Measurements from ENCODE around the gene CNTNAP5. TPM values are rescaled to one million over a fixed set of nuclear protein-coding genes. Genes with fewer than 3 reads are reported as not detected.

The CNTNAP5 gene
- total RNA-seq, 1 donor: not detected

- H3K27me3 ChIP-seq (ENCODE audit: insufficient read depth, low read length): no peaks in the 10 kb centered on the region
- H3K9me3 ChIP-seq (ENCODE audit: low read depth, low read length): peaks cover under 1% of the 10 kb centered on the region
- H3K4me1 ChIP-seq (ENCODE audit: insufficient read depth, low read length): no peaks in the 10 kb centered on the region
- H3K4me3 ChIP-seq (ENCODE audit: low read length): no peak overlapping the region
Observed at GRCh38 chr2:124661558-124661957, 636.5 kb downstream of the CNTNAP5 start.

- Histone ChIP-seq H3K4me3 (ENCODE audit: low read length) (no peak overlapping the region), H3K9me3 (ENCODE audit: low read depth, low read length) (no peaks in the 10 kb centered on the region), H3K4me1 (ENCODE audit: insufficient read depth, low read length) (no peaks in the 10 kb centered on the region), H3K27me3 (ENCODE audit: insufficient read depth, low read length) (no peaks in the 10 kb centered on the region)
Observed at GRCh38 chr2:124662946-124663644, 638.0 kb downstream of the CNTNAP5 start.

GRCh38 chr2:124663645-124663997, 638.5 kb downstream of the CNTNAP5 start:
- Histone ChIP-seq H3K4me3 (ENCODE audit: low read length) (no peak overlapping the region), H3K4me1 (ENCODE audit: insufficient read depth, low read length) (no peaks in the 10 kb centered on the region), H3K27me3 (ENCODE audit: insufficient read depth, low read length) (no peaks in the 10 kb centered on the region), H3K9me3 (ENCODE audit: low read depth, low read length) (no peaks in the 10 kb centered on the region)

- Histone ChIP-seq H3K9me3 (ENCODE audit: low read depth, low read length) (no peaks in the 10 kb centered on the region), H3K27me3 (ENCODE audit: insufficient read depth, low read length) (no peaks in the 10 kb centered on the region), H3K4me1 (ENCODE audit: insufficient read depth, low read length) (no peaks in the 10 kb centered on the region), H3K4me3 (ENCODE audit: low read length) (no peak overlapping the region)
Observed at GRCh38 chr2:124664363-124664762, 639.3 kb downstream of the CNTNAP5 start.

- no peaks in the 10 kb centered on the region for H3K4me1 ChIP-seq (ENCODE audit: insufficient read depth, low read length)
- H3K4me3 ChIP-seq (ENCODE audit: low read length): no peak overlapping the region
- H3K9me3 ChIP-seq (ENCODE audit: low read depth, low read length): no peaks in the 10 kb centered on the region
- H3K27me3 ChIP-seq (ENCODE audit: insufficient read depth, low read length): no peaks in the 10 kb centered on the region
Observed at GRCh38 chr2:124666976-124667375, 641.9 kb downstream of the CNTNAP5 start.

- Histone ChIP-seq H3K9me3 (ENCODE audit: low read depth, low read length) (no peaks in the 10 kb centered on the region), H3K27me3 (ENCODE audit: insufficient read depth, low read length) (no peaks in the 10 kb centered on the region), H3K4me1 (ENCODE audit: insufficient read depth, low read length) (no peaks in the 10 kb centered on the region), H3K4me3 (ENCODE audit: low read length) (no peak overlapping the region)
Observed at GRCh38 chr2:124668161-124668560, 643.1 kb downstream of the CNTNAP5 start.

GRCh38 chr2:124670187-124670586, 645.1 kb downstream of the CNTNAP5 start:
- no peaks in the 10 kb centered on the region for H3K27me3 ChIP-seq (ENCODE audit: insufficient read depth, low read length)
- H3K9me3 ChIP-seq (ENCODE audit: low read depth, low read length): no peaks in the 10 kb centered on the region
- H3K4me3 ChIP-seq (ENCODE audit: low read length): no peak overlapping the region
- H3K4me1 ChIP-seq (ENCODE audit: insufficient read depth, low read length): no peaks in the 10 kb centered on the region

- Histone ChIP-seq H3K9me3 (ENCODE audit: low read depth, low read length) (no peaks in the 10 kb centered on the region), H3K4me1 (ENCODE audit: insufficient read depth, low read length) (no peaks in the 10 kb centered on the region), H3K4me3 (ENCODE audit: low read length) (no peak overlapping the region)
Observed at GRCh38 chr2:124678043-124678442, 653.0 kb downstream of the CNTNAP5 start.

GRCh38 chr2:124683536-124684428, 658.7 kb downstream of the CNTNAP5 start:
- no peaks in the 10 kb centered on the region for H3K27me3 ChIP-seq (ENCODE audit: insufficient read depth, low read length)
- H3K4me1 ChIP-seq (ENCODE audit: insufficient read depth, low read length): no peaks in the 10 kb centered on the region
- H3K4me3 ChIP-seq (ENCODE audit: low read length): no peak overlapping the region
- H3K9me3 ChIP-seq (ENCODE audit: low read depth, low read length): no peaks in the 10 kb centered on the region

More at GRCh38 chr2:124678043-124678442, 653.0 kb downstream of the CNTNAP5 start:
- H3K27me3 ChIP-seq (ENCODE audit: insufficient read depth, low read length): no peaks in the 10 kb centered on the region

GRCh38 chr2:124689348-124689747, 664.3 kb downstream of the CNTNAP5 start:
- Histone ChIP-seq H3K27me3 (ENCODE audit: insufficient read depth, low read length) (no peaks in the 10 kb centered on the region), H3K4me1 (ENCODE audit: insufficient read depth, low read length) (no peaks in the 10 kb centered on the region), H3K9me3 (ENCODE audit: low read depth, low read length) (no peaks in the 10 kb centered on the region), H3K4me3 (ENCODE audit: low read length) (no peak overlapping the region)

- Histone ChIP-seq H3K4me3 (ENCODE audit: low read length) (no peak overlapping the region), H3K4me1 (ENCODE audit: insufficient read depth, low read length) (no peaks in the 10 kb centered on the region), H3K27me3 (ENCODE audit: insufficient read depth, low read length) (no peaks in the 10 kb centered on the region), H3K9me3 (ENCODE audit: low read depth, low read length) (no peaks in the 10 kb centered on the region)
Observed at GRCh38 chr2:124692216-124692615, 667.1 kb downstream of the CNTNAP5 start.

- Histone ChIP-seq H3K9me3 (ENCODE audit: low read depth, low read length) (no peaks in the 10 kb centered on the region), H3K4me3 (ENCODE audit: low read length) (no peak overlapping the region), H3K4me1 (ENCODE audit: insufficient read depth, low read length) (no peaks in the 10 kb centered on the region), H3K27me3 (ENCODE audit: insufficient read depth, low read length) (no peaks in the 10 kb centered on the region)
Observed at GRCh38 chr2:124692707-124693106, 667.6 kb downstream of the CNTNAP5 start.

GRCh38 chr2:124693156-124693555, 668.1 kb downstream of the CNTNAP5 start:
- no peak overlapping the region for H3K4me3 ChIP-seq (ENCODE audit: low read length)
- no peaks in the 10 kb centered on the region for H3K9me3 ChIP-seq (ENCODE audit: low read depth, low read length)
- H3K4me1 ChIP-seq (ENCODE audit: insufficient read depth, low read length): no peaks in the 10 kb centered on the region
- no peaks in the 10 kb centered on the region for H3K27me3 ChIP-seq (ENCODE audit: insufficient read depth, low read length)

- H3K27me3 ChIP-seq (ENCODE audit: insufficient read depth, low read length): no peaks in the 10 kb centered on the region
- no peaks in the 10 kb centered on the region for H3K4me1 ChIP-seq (ENCODE audit: insufficient read depth, low read length)
- no peak overlapping the region for H3K4me3 ChIP-seq (ENCODE audit: low read length)
- H3K9me3 ChIP-seq (ENCODE audit: low read depth, low read length): no peaks in the 10 kb centered on the region
Observed at GRCh38 chr2:124698979-124699565, 674.0 kb downstream of the CNTNAP5 start.

- Histone ChIP-seq H3K9me3 (ENCODE audit: low read depth, low read length) (no peaks in the 10 kb centered on the region), H3K4me1 (ENCODE audit: insufficient read depth, low read length) (no peaks in the 10 kb centered on the region), H3K27me3 (ENCODE audit: insufficient read depth, low read length) (no peaks in the 10 kb centered on the region), H3K4me3 (ENCODE audit: low read length) (no peak overlapping the region)
Observed at GRCh38 chr2:124702777-124703176, 677.7 kb downstream of the CNTNAP5 start.
